HG02798 (cell line): ENCODE data around the gene HECTD2.
"Not testable (repeated sequence)": the region's sequence is repeated elsewhere in the genome, so short reads cannot be mapped to it uniquely, and the experiment has no call there.

ENCODE experiments used
- ATAC-seq: cut with Tn5 transposase; IDR thresholded peaks from one replicate; pipeline ENCODE4 v1.9.1; 2021; ENCODE audit warnings: mild to moderate bottlenecking; ENCODE audit not compliant: unreplicated experiment, poor library complexity

The HECTD2 gene

GRCh38 chr10:91410638-91411371 is 661 bp downstream of the HECTD2 start:
- ATAC-seq, result no peak

- no peak for ATAC-seq
These were observed 1.5 kb downstream of the HECTD2 start for GRCh38 chr10:91411621-91412020.

GRCh38 chr10:91412354-91413087 is 2.4 kb downstream of the HECTD2 start:
- no peak for ATAC-seq

GRCh38 chr10:91415816-91416215 is 5.7 kb downstream of the HECTD2 start:
- no peak for ATAC-seq

GRCh38 chr10:91416339-91416855 is 6.3 kb downstream of the HECTD2 start:
- ATAC-seq, result no peak

- ATAC-seq, result no peak
These were observed 8.3 kb downstream of the HECTD2 start for GRCh38 chr10:91418416-91418815.

- no peak for ATAC-seq
These were observed 10.7 kb downstream of the HECTD2 start for GRCh38 chr10:91420868-91421267.

- no peak for ATAC-seq
These were observed 12.8 kb downstream of the HECTD2 start for GRCh38 chr10:91422915-91423314.

GRCh38 chr10:91424016-91424415 is 13.9 kb downstream of the HECTD2 start:
- no peak for ATAC-seq

- no peak for ATAC-seq
These were observed 22.0 kb downstream of the HECTD2 start for GRCh38 chr10:91432175-91432574.

- no peak for ATAC-seq
These were observed 23.5 kb downstream of the HECTD2 start for GRCh38 chr10:91433620-91434019.

GRCh38 chr10:91434041-91434440 is 23.9 kb downstream of the HECTD2 start:
- ATAC-seq, result no peak

- no peak for ATAC-seq
These were observed 25.1 kb downstream of the HECTD2 start for GRCh38 chr10:91435241-91435640.

- ATAC-seq, result not testable (repeated sequence)
These were observed 28.1 kb downstream of the HECTD2 start for GRCh38 chr10:91438228-91438627.

- ATAC-seq, result no peak
These were observed 34.4 kb downstream of the HECTD2 start for GRCh38 chr10:91444211-91445182.

GRCh38 chr10:91452063-91452462 is 41.9 kb downstream of the HECTD2 start:
- no peak for ATAC-seq

- no peak for ATAC-seq
These were observed 43.4 kb downstream of the HECTD2 start for GRCh38 chr10:91453535-91453934.

GRCh38 chr10:91455135-91455534 is 45.0 kb downstream of the HECTD2 start:
- not testable (repeated sequence) for ATAC-seq

GRCh38 chr10:91460681-91461080 is 50.5 kb downstream of the HECTD2 start:
- no peak for ATAC-seq

GRCh38 chr10:91462423-91462822 is 52.3 kb downstream of the HECTD2 start:
- no peak for ATAC-seq
